K562 (cell line): Measurements from ENCODE around the gene SEMA5A.

ENCODE experiments used
- ATF1 ChIP-seq, 2 experiments: fragments of 450-650 bp in 1 of 2; IDR thresholded peaks; 2 replicates each; pipeline ENCODE4 v1.6.1; 2016; ENCODE audit warnings: missing compliant biosample characterization in 1 of 2, missing genetic modification characterization in 1 of 2
- ATF7 ChIP-seq: fragments of 450-650 bp; IDR thresholded peaks from 2 replicates; pipeline ENCODE4 v1.7.1; 2014; ENCODE audit warnings: mild to moderate bottlenecking, moderate library complexity
- CHD1 ChIP-seq: fragments of 200-600 bp; sonication (generic); IDR thresholded peaks from one replicate; pipeline ENCODE4 v1.6.1; 2012; ENCODE audit warnings: mild to moderate bottlenecking, moderate library complexity, low read length, inconsistent platforms
- ETV1 ChIP-seq: fragments of 450-650 bp; conservative IDR thresholded peaks from 2 replicates; pipeline ENCODE4 v1.6.1; 2016; ENCODE audit warnings: missing genetic modification characterization, control low read depth, low read depth, missing compliant biosample characterization
- JUN ChIP-seq, 2 experiments: sonication (generic) in 1 of 2; formaldehyde crosslinking in 1 of 2; IDR thresholded peaks; 2 replicates each; pipeline versions ENCODE4 v1.6.1 to v1.8.0; 2012 to 2022; ENCODE audit warnings: borderline replicate concordance in 2 of 2, mild to moderate bottlenecking in 2 of 2, improper control_type of control experiment in 1 of 2, low read depth in 1 of 2, low read length in 1 of 2, missing genetic modification reagents in 1 of 2
- MEF2A ChIP-seq: IDR thresholded peaks from 2 replicates; pipeline ENCODE4 v1.6.1; 2011; ENCODE audit warnings: low read depth, mild to moderate bottlenecking, low read length, moderate library complexity; ENCODE audit not compliant: control insufficient read depth
- MXI1 ChIP-seq: IDR thresholded peaks from 2 replicates; pipeline ENCODE4 v1.6.1; 2011; ENCODE audit warnings: low read depth, mild to moderate bottlenecking, improper control_type of control experiment, low read length
- POLR2AphosphoS5 ChIP-seq: IDR thresholded peaks from 2 replicates; pipeline ENCODE4 v1.6.1; 2011; ENCODE audit warnings: mild to moderate bottlenecking, low read depth, low read length, moderate library complexity; ENCODE audit not compliant: control insufficient read depth, insufficient read depth
- POLR2G ChIP-seq: fragments of 200-400 bp; formaldehyde crosslinking; IDR thresholded peaks from 2 replicates; pipeline ENCODE4 v1.6.1; 2017; ENCODE audit warnings: low read depth, mild to moderate bottlenecking, antibody characterized with exemption, low read length, moderate library complexity
- ZFX ChIP-seq: sonication (generic); formaldehyde crosslinking; IDR thresholded peaks from 2 replicates; pipeline ENCODE4 v1.8.0; 2022; ENCODE audit warnings: mild to moderate bottlenecking, missing genetic modification reagents, moderate library complexity
- TF ChIP-seq, protein P1 (sequence below), 3 experiments: IDR thresholded peaks in 2 of 3; conservative IDR thresholded peaks in 1 of 3; 2 replicates each; pipeline ENCODE4 v1.5.1; 2011 to 2012; ENCODE audit warnings: low read length in 3 of 3, mild to moderate bottlenecking in 3 of 3, control low read depth in 2 of 3, improper control_type of control experiment in 1 of 3, inconsistent platforms in 1 of 3, low read depth in 1 of 3, mixed read lengths in 1 of 3, moderate library complexity in 1 of 3; ENCODE audit not compliant: insufficient read depth in 2 of 3
- TF ChIP-seq, protein P2 (sequence below): fragments of 250-450 bp; sonication (Bioruptor Pico); IDR thresholded peaks from 2 replicates; pipeline ENCODE4 v1.9.0; 2021; ENCODE audit warnings: mild to moderate bottlenecking, inconsistent platforms

DNA sequence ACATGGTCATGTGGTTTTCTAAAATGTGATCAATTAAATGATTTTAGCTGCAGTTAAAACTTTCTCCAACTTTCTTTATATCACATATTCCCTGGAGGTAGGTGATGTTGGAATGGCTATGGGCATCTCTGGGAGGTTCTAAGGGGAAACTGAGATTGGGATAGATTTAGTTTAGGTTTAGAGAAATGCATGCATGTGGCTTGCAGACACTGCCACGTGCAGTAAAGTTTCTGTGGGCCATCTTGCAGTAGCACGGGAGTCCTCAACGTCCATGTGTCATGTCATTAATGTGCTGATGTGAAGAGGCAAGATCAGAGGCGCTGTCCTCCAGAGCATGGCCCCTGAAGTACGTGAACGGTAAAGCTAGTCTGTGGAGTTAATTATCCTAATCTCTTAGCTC lies 532.7 kb downstream of the SEMA5A start:
- TF ChIP-seq CHD1 (no peak), JUN (IDR thresholded peaks at IDR 0.05; ENCODE audit: borderline replicate concordance, low read depth, low read length) (no peak), JUN (CRISPR knock-in tag; IDR thresholded peaks at IDR 0.05; ENCODE audit: borderline replicate concordance) (no peak), ZFX (CRISPR knock-in tag) (no peak), ATF1 (CRISPR knock-in tag; IDR thresholded peaks at IDR 0.05) (no peak), ATF1 (tag; IDR thresholded peaks at IDR 0.05) (no peak), ETV1 (tag) (no peak), ATF7 (no peak), MEF2A (no peak), POLR2AphosphoS5 (no peak), MXI1 (no peak), POLR2G (no peak)
- TF ChIP-seq, protein P1, sequence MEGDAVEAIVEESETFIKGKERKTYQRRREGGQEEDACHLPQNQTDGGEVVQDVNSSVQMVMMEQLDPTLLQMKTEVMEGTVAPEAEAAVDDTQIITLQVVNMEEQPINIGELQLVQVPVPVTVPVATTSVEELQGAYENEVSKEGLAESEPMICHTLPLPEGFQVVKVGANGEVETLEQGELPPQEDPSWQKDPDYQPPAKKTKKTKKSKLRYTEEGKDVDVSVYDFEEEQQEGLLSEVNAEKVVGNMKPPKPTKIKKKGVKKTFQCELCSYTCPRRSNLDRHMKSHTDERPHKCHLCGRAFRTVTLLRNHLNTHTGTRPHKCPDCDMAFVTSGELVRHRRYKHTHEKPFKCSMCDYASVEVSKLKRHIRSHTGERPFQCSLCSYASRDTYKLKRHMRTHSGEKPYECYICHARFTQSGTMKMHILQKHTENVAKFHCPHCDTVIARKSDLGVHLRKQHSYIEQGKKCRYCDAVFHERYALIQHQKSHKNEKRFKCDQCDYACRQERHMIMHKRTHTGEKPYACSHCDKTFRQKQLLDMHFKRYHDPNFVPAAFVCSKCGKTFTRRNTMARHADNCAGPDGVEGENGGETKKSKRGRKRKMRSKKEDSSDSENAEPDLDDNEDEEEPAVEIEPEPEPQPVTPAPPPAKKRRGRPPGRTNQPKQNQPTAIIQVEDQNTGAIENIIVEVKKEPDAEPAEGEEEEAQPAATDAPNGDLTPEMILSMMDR (IDR thresholded peaks at IDR 0.05 in 2 of 3, conservative IDR thresholded peaks at IDR 0.05 in 1 of 3; ENCODE audit: insufficient read depth in 2 of 3, low read depth in 1 of 3, low read length in 3 of 3) = no peak
- TF ChIP-seq, protein P2, sequence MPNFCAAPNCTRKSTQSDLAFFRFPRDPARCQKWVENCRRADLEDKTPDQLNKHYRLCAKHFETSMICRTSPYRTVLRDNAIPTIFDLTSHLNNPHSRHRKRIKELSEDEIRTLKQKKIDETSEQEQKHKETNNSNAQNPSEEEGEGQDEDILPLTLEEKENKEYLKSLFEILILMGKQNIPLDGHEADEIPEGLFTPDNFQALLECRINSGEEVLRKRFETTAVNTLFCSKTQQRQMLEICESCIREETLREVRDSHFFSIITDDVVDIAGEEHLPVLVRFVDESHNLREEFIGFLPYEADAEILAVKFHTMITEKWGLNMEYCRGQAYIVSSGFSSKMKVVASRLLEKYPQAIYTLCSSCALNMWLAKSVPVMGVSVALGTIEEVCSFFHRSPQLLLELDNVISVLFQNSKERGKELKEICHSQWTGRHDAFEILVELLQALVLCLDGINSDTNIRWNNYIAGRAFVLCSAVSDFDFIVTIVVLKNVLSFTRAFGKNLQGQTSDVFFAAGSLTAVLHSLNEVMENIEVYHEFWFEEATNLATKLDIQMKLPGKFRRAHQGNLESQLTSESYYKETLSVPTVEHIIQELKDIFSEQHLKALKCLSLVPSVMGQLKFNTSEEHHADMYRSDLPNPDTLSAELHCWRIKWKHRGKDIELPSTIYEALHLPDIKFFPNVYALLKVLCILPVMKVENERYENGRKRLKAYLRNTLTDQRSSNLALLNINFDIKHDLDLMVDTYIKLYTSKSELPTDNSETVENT (CRISPR knock-in tag) = no peak
